Measurements from ENCODE around the gene RNF111.

Gene RNF111

GRCh38 chr15:59001946-59002345 lies 14.5 kb downstream of the RNF111 start:
- no peak for DNase-seq

- no peak for DNase-seq
These were observed 15.0 kb downstream of the RNF111 start for GRCh38 chr15:59002418-59002859.

DNA sequence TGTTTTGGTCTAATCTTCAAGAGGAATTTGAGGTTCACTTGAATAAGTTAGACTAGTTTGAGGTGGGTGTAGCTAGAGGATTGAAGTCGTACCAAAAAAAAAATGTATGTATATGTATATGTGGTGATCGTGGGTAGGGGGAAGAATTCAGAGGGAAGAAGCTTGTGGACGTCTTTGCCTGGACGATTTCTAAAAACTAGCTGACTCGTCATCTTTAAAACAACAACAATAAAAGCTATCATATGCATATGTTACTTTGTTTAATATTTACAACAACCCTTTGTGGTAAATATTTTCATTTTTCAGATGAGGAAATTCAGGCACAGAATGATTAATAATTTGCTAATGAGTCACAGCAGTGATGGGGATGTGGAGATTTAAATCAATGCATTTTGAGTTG lies 18.1 kb downstream of the RNF111 start:
- no peak for DNase-seq

DNA sequence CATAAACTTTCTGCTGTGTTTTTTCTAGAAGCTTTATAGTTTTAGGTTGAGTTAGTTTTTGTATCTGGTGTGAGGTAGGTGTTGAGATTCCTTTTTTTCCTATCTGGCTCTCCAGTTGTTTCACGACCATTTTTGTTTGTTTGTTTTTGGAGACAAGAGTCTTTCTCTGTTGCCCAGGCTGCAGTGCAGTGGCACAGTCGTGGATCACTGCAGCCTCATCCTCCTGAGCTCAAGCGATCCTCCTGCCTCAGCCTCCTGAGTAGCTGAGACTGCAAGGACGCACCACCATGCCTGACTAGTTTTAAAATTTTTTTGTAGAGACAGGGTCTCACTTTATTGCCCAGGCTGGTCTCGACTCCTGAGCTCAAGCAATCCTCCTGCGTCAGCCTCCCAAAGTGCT lies 20.6 kb downstream of the RNF111 start:
- DNase-seq: no peak

DNA sequence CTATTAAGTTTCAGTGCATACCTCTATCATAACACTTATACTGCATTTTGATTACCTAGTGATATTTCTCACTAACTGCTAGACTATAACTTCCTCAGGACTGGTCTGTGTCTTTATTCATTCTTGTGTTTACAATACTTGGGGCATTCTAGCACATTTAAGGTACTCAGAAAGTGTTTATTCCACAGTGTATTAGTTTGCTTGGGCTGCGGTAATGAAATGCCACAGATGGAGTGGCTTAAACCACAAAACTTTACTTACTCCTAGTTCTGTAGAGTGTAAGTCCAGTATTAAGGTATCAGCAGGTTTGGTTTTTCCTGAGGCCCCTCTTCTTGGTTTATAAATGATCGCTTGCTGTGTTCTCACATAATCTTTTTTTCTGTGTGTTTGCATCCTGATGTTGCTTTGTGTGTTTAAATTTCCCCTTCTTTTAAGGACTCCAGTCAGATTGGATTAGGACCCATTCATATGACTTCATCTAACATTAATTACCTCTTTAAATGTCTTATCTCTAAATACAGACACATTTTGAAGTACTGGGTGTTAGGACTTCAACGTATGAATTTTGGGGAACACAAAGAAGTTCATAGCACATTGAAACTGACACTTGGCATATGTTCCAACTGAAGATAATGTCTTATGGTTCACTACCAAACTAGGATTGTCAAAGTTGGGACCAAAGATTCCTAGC lies 23.9 kb downstream of the RNF111 start:
- no peak for DNase-seq

GRCh38 chr15:59013246-59013873 lies 25.9 kb downstream of the RNF111 start:
- no peak for DNase-seq

DNA sequence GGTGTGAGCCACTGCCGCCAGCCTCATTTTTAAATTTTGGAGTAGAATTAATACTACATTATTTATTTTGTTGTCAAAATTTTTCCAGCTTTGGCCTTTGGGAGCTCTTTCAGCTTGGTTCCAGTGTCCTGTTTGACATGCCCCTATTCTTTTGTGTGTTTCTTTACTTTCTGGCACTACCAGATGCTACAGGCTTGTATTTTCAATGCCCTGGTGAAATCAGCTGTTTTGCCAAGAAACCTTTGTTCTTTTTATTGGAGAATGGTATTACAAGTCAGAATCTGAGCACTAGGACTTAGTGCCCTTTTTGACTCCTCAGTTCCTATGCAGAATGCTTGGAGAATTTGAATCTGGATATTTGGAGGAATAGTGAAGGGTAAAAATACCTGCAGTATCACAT lies 26.6 kb downstream of the RNF111 start:
- no peak for DNase-seq

DNA sequence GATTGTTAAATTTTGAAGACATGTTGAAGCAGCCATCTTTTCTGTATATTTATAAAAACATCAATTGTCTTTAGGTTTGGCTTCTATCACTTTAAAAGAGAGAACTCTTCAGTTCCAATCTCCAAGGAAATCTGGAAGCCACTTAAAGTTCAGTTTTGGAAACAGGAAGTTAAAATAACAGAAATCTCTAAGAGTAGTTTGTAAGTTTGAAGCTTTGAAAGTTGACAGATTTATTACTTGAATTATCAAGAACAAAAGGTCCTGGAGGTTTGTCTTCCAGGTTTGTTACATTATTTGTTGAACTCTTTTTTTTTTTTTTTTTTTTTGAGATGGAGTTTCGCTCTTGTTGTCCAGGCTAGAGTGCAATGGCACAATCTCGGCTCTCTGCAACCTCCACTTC lies 30.0 kb downstream of the RNF111 start:
- DNase-seq: no peak

GRCh38 chr15:59018833-59019232 lies 31.4 kb downstream of the RNF111 start:
- no peak for DNase-seq

DNA sequence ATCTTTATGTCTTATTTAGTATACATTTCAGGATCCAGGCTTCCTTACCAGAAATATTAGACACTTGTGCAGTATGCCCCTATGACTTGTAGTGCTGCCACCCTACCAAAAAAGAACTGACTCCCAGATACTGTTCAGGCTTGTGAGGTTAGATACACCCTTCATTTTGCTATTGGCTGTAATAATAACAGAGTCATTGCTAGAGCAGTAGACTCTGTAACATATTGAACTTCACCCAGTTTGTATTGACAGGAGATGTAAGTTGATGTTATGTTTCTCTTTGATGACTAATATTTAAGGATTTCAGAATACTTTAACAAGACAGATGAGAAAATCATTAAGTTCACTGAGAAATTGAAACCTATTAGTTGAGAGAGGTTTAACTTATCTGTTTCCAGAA lies 32.9 kb downstream of the RNF111 start:
- DNase-seq: no peak

DNA sequence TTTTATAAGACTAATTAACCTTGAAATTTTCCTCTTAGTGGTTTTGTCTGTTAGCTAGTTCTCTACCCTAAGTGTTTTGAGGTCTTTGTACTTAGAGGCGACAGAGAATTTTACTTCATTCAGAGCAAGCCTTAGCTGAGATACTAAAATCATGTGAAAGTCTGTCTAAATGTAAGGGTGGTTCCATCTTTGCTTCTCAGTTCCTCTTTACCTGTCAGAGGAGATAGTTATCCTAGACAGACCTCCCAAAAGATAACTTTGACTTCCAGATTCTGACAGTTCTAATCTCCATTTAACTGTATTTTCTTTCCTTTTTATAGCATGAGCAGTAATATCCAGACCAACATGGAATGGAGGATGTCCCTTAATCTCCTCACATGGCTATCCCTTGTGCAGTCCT lies 34.7 kb downstream of the RNF111 start:
- DNase-seq: no peak

DNA sequence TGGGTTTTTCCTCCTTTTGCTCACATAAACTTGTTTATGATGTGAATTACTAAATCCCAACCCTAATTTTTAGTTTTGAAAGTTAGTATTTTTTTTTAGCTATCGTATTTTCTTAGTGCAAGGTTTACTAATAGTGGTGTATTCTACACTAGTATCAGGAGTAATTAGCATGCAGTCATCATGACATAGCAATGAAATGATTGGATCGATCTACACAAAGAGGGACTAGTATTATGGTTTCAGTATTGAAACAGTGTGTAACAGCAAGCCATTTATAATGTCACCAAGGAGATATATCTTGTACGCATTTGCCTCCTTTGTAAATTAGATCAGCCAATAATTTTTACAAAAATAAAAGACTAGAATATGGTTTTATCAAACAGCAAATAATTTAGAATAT lies 38.7 kb downstream of the RNF111 start:
- DNase-seq: no peak

DNA sequence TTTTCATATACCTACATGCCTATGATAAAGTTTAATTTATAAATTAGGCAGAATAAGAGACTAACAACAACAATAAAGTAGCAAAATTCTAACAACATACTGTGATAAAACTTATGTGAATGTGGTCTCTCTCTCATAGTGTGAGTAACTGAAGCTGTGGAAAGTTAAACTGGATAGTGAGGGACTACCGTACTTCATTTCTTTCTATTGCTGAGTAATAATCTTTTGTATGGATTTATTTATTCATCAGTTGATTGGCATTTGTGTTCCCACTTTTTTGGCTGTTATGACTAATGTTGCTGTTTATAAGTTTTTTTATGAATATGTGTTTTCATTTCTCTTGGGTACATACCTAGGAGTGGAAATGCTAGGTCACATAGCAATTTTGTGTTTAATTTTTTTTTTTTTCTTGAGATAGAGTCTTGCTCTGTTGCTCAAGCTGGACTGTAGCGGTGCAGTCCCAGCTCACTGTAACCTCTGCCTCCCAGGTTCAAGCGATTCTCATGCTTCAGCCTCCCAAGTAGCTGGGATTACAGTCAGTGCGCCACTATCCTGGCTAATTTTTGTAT lies 41.0 kb downstream of the RNF111 start:
- no peak for DNase-seq

GRCh38 chr15:59029554-59029953 lies 42.1 kb downstream of the RNF111 start:
- DNase-seq: no peak

- DNase-seq: no peak
These were observed 47.7 kb downstream of the RNF111 start for GRCh38 chr15:59035201-59035600.

DNA sequence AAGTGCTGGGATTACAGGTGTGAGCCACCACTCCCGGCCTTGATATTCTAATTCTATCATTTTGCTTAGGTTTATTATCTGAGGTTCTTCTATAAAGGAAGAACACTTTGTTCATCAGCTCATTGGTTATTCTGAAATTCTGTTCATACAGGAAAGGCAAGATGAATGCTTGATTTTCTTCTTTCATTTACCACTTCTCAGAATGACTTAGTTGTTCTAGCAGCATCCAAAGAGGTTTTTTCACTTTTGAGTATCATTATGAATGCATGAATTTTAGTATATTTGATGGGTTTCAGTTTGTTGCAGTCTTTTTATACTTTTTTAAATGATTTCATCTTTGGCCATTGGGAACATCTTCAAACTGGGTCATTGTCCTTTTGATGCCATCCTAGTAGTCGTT lies 51.8 kb downstream of the RNF111 start:
- no peak for DNase-seq

DNA sequence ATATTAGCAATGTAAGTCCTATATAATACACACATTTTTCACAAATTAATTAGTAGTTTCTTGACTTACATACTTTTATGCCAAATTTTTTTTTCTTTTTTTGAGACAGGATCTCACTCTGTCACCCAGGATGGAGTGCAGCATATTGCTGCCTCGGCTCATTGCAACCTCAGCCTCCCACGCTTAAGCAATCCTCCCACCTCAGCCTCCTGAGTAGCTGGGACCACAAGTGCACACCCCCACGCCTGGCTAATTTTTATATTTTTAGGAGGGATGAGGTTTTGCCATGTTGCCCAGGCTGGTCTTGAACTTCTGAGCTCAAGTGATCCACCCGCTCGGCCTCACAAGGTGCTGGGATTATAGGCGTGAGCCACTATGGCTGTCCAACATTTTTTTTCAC lies 54.6 kb downstream of the RNF111 start:
- DNase-seq: no peak

DNA sequence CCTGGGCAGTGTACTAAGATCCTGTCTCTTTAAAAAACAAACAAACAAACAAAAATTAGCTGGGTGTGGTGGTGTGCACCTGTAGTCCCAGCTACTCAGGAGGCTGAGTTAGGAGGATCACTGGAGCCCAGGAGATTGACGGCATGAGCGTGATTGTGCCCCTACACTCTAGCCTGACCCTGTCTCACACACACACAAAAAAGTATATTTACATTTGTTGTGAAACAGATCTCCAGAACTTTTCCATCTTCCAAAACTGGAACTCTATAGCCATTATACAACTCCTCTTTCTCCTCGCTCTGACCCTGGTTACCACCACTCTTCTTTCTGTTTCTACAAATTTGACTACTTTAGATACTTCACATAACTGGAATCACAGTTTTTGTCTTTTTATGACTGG lies 61.4 kb downstream of the RNF111 start:
- DNase-seq: no peak

DNA sequence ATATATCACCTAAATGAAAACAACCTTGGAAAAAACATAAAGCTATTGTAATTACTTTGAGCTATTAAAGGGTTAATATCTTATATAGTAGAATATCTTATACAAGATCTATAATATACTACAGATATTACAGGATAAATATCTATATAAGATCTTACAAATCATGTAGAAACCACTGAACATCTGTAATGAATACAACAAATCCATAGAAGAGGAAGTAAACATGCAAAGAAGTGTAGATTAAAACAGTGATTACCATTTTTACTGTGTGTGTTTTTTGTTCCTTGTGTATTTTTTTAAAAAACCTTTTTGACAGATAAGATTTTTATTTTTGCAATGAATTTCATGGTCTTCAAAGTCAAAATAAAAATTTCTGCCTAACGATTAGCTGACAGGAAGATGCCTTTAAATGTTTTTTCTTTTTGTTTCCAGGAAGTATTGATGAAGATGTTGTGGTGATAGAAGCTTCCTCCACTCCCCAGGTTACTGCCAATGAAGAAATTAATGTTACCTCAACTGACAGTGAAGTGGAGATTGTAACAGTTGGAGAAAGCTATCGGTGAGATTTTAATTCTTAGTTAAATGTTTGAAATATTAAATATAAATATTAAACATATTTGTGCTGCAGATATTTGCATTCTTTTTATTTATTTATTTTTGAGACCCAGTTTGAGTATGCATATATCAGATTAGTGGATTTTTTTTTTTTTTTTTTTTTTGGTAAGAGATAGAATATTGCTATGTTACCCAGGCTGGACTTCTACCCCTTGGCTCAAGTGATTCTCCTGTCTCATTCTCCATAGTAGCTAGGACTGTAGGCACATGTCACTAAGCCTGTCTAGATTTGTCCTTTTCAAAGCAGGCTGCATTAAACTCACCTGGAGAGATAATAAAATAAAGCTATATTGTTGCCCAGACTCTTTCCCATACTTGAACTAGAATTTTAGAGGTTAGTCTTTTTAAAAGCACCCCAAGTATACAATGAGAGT lies 64.7 kb downstream of the RNF111 start:
- DNase-seq: no peak

- DNase-seq: no peak
These were observed 65.5 kb downstream of the RNF111 start for GRCh38 chr15:59052915-59053407.

DNA sequence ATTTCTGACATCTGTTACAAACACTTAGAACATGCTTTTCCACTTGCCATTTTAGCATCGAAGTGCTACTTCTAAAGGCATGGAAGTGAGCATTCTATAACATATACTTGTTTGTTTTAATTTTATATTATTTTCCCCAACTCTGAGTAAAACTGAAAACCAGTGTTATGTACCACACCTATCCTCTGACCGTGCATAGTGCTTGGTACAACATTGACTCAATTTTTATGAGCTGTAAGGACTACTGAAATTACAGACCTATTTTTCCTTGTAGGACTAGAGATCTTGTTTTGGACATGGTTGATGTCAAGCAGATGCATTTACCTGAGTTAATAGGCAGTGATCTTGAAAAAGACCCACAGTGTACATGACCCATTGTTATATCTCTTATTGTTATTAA lies 66.0 kb downstream of the RNF111 start:
- no peak for DNase-seq

DNA sequence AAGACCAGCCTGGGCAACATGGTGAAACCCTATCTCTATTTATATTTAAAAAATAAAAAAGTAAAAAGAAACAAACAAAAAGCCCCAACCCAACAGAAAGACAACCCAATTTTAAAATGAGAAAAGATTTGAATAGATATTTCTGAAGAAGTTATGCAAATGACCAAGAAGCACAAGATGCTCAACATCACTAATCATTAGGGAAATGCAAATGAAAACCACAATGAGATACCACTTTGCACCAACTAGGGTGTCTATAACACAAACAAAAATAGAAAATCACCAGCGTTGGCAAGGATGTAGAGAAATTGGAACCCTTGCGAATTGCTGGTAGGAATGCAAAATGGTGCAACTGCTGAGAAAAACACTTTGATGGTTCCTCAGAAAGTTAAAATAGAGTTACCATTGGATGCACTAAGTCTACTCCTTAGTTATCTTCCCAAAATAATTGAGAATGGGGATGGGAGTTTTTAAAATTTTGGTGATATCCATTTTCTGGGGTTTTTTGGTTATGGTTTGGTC lies 71.7 kb downstream of the RNF111 start:
- DNase-seq: no peak

DNA sequence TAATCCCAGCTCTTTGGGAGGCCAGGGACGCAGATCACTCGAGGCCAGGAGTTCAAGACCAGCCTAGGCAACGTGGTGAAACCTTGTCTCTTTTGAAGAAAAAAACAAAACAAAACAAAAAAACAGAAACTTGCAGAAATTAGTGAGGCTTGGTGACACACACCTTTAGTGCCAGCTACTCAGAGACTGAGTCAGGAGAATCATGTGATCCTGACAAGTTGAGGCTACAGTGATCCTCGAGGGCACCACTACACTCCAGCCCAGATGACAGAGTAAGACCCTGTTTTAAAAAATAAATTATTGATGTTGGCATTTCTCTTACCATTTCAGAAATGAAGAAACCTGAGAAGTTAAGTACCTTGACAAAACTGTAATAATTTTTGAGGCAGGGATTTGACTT lies 72.9 kb downstream of the RNF111 start:
- DNase-seq: no peak

Data from NCI-H774 (cell line).